HG02970 (cell line): ENCODE results near the gene FBXW5.

Experiments used
- ATAC-seq: cut with Tn5 transposase; IDR thresholded peaks from one replicate; pipeline ENCODE4 v1.9.1; 2021; ENCODE audit warnings: mild to moderate bottlenecking, moderate library complexity, moderate number of reproducible peaks; ENCODE audit not compliant: unreplicated experiment, low FRiP score

The FBXW5 gene

DNA sequence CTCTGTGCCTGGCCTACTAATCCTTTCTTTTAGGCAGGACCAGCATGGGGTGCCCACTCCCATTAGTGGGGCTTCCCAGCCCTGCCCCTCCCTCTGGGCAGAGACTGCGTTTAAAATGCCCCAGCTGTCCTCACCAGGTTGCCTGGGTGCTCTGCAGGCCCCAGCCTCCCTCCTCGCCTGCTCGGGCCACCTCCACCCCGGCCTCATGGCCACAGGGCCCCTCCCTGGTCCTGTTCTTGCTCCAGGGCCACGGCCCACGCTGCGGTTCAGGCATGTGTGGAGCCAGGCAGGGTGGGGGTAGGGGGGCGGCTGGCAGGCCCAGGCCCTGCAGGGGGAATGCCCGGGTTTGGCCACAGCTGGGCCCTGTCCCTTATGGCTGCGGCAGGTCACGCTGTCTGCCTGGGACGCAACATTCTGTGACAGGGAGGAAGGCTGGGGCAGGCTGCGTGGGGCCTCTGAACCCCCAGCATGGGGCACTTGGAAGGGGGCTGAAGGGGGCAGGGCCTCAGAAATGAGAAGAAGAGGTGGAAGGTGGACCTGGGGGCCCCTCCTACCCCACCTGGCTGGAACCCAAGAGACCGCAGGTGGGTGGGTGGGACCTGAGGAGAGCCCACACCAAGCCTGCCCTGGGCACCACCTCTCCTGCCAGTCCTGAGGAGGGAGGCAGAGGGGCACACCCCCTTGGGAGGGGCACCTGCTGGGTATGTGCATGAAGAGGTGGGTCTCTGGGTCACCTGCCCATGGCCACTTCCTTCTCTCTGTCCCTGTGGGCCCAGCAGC lies 7.2 kb upstream of the FBXW5 start, which contains the start of gene LCN12:
LCN12 (plus strand) TSS at position 733 of the 780 bp plus-strand sequence. CDS start 55 bp downstream, outside the sequence.
- ATAC-seq = no peak

DNA sequence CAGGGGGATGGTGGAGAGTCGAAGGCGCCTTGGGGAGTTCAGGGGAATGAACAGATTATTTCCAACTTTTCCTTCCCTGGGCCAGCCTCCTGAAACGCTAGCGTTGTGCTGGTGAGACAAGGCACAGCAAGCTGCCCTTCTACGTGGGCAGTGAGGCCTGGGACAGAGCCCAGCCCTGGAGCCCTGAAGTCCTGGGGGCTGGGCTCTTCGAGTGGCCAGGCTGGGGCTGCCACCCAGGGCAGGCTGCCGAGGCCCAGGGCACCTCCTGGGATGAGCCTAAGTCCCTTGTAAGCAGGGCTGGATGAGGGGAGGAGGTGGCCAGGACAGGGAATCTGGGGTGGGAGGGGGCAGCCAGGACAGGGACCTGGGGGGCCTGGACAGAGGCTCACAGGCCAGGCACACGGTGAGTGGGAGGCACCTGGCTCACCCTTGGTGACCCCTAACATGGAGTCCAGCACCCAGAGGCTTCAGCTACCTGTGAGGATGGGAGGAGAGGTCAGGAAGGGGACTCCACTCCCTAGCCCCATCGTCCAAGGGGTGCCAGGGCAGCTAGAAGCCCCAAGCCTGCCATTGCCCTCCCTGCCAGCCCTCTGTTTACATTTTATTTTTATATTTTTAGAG lies 6.2 kb upstream of the FBXW5 start:
- no peak for ATAC-seq

DNA sequence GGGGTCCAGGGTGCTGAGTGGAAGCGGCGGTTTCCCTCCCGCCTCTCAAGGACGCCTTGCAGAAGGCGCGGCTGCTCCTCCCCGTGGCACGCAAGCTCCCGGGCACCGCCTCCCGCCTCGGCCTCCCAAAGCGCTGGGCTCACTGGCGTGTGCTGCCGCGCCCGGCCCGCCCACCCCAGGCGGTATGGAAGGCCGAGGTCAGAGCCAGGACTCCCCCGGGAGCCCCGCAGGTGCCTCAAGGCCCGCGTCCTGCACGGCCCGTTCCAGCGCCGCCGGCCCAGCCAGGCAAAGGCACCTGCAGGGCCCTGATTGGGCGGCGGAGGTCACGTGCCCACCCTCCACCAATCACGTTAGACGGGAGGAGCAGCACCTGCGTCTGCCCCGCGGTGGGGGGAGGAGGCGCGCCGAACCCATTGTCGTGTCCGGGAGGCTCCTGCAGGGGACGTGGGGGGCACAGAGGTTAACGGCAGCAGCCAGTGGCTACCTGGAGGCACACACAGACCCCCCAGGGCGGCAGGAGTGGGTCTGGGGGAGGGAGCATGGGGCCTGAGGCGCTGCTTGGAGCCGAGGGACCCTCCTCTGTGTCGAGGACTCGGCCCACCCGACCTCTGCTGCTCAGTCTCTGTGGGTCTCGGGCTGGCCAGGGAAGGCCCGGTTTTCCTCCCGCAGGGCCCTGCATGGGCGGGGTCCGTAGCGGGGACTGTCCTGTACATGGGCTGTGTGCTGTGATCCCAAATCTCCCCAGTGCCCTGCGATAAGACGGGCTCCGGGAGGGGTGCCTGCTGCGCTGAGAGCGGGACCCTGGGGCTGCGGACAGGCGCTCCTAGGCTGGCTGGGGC lies 5.5 kb upstream of the FBXW5 start:
- peak; percentile 59 for ATAC-seq

DNA sequence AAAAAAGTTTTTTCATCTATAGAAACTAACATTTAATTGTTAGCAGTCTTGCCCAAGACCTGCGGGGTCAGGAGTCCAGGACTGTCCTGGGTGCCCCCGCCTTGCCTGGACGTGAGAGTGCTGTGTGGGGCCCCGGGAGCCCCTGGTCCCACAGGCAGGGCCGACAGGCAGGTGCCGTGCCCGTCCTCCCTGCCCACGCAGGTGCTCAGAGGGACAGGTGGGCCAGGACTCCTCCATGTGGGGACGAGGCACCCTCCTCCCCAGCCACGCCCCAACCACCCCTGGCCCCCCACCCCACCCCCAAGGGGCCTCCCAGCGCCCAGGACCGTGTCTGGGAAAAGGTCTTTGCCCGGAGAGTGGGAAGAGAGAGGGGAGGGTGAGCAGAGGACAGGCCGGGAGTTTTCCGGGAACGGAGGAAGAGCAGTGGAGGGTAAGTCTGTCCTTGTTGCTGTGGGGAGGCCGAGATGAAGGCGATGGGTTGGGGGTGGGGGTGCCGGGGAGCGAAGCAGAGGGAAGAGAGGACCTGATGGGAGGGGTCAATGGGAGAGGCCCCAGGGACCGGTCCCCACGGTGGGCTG lies 4.8 kb upstream of the FBXW5 start:
- no peak for ATAC-seq

DNA sequence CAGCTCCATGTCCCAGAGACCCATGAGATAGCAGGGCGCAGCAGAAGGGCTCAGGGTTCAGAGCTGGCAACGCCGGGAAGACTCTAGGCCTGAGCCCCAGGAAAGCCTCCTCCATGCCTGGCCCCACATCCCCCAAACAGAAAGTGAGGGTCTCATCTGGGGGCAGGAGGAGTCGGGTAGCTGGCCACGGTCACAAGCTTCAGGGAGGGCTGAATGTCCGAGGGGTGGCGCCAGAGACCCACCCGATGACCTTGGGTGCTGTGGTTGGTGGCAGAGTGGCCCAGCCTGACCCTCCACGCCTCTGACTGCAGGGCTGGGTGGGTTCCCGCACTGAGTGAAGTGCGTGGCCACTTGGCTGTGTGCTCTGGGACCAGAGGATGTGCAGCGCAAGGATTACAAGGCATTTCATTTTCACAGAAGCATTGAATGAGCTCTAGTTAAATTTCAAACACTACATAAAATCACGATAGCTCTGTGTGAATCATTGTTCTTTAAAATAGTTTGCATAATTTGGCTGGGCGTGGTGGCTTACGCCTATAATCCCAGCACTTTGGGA lies 3.5 kb upstream of the FBXW5 start:
- ATAC-seq = no peak

DNA sequence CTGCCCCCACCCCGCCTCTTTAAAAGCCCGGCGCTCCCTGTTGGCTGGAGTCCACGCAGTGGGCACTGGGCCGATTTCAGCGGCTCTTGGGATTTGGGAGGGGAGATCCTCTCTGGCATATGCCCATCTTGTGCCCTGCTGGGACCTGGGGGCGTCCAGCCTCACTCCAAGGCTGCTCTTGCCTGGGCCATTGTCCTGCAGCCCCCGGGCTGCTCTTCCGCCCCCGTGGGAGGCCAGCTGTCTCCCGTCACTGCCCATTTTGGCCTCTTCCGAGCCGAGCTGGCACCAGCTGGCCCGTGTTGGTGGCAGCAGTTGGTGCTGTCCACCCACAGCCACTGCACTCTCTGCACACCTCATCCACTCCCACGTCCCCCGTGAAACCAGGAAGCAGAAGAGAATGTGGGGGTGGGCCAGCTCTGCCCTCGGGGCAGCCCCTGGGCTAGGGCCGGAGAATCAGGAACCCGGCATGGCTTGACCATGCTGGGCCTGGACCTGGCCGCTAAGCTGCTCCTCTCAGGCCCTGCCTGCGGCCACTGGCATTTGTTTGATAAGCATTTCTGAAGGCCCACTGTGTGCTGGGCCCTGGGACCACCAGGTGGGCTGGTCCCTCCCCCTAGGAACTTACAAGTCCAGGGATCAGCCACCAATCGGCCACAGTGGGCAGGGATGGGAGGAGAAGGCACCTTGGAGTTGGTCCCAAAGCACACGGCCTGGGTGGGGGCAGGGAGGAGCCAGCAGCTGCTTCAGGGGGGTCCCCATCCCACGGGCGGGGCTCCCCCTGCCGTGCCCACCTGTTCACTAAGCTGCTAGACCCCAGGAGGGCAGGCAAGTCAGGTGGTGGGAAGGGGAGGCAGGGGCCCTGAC lies 2.7 kb upstream of the FBXW5 start:
- ATAC-seq = no peak

DNA sequence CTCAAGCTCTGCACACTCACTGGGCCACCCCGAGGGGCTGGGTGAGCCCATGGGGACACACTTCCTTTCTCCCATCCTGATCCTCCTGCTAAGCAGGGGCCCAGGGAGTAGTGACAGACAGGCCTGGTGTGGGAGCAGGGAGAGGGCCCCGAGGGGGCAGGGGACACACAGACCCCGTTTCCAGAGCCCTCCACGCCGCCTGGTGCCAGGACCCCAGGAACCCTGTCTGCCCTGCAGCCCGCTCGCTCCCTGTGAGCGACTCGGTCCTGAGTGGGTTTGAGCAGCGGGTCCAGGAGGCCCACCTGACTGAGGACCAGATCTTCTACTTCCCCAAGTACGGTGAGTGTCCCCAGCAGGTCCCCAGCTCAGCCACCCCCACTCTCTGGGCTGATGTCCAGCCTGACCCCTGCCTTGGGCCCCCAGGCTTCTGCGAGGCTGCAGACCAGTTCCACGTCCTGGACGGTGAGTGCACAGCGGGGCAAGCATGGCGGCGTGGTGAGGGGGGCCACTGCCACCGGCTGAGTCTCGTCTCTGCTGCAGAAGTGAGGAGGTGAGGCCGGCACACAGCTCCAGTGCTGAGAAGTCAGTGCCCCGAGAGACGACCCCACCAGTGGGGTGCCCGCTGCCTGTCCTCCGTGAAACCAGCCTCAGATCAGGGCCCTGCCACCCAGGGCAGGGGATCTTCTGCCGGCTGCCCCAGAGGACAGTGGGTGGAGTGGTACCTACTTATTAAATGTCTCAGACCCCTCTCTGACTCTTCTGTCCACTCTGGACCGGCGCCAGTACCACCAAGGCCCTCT lies 1.9 kb upstream of the FBXW5 start:
- ATAC-seq = no peak

DNA sequence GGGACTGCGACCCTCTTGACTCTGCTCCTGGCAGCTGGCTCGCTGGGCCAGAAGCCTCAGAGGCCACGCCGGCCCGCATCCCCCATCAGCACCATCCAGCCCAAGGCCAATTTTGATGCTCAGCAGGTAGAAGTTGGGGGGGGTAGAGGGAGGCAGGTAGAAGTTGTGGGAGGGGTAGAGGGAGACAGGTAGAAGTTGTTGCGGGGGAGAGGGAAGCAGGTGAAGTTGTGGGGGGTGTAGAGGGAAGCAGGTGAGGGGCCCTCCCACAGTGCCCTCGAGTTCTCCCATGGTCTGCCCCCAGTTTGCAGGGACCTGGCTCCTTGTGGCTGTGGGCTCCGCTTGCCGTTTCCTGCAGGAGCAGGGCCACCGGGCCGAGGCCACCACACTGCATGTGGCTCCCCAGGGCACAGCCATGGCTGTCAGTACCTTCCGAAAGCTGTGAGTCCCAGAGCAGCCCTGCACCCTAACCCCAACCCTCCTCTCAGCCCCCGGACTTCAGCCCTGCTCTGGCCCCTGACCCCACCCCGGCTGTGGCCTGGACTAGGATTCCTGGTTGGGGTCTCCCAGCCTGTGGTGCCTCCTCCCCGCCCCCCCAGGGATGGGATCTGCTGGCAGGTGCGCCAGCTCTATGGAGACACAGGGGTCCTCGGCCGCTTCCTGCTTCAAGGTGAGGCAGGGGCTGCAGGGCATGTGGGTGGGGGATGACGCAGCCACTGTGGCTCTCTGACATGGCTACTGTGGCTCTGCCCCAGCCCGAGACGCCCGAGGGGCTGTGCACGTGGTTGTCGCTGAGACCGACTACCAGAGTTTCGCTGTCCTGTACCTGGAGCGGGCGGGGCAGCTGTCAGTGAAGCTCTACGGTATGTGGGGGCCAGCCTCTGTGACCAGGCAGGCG lies 1.0 kb upstream of the FBXW5 start:
- no peak for ATAC-seq

DNA sequence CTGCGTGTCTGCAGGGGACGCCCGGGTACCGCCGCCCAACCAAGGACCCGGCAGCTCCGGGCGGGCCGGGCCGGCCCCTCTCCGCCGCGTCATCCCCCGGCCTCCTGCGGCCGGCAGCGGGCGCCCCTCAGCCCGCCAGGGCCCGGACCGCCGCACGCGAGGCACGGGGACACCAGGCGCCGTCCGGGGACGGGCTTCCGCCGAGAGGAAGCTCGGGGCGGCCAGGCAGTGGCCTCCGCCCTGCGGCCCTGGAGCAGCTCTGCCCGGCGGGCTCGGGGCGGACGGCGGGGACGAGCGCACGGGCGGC lies 373 bp downstream of the FBXW5 start:
- ATAC-seq = no peak

DNA sequence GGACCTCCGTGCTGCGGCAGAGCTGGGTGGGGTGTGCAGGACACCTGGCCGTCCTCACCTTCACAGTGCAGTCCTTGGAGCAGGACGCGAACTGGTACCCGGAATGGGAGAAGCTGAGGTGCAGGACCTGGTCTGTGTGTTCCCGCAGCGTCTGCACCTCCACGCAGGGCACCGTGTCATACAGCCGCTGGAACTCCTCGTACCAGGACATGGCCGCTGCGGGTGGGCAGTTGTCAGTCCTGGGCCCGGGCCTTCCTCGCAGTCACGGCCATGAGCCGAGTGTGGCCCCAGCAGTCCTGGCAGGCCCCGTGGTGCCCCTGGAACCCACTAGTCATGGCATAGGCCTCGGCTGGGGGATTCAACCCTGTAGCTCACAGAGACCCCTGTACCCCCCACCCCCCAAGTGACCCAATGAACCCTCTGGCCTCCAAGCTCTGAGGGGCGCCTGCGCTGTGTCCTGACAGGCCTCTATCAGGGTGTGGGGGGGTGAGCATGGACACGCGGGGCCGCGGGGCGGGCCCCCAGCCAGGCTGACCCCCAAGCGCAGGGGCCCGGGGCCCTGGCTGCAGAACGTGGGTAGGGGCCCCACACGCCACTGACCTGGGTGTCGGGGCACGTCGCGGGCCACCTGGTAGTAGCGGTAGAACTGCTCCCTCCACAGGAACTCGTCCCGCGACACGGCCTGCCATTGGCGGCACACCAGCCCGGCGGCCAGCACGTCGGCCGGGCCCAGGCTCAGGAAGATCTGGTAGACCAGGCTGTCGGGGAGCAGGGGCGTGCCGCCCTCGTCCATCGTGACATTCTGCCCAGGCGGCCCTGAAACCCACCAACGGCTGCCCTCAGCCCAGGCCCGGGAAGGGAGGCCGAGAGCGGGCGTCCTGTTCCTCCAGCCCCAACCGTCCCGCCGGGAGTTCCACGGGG lies 987 bp downstream of the FBXW5 start:
- ATAC-seq = peak; percentile 13

DNA sequence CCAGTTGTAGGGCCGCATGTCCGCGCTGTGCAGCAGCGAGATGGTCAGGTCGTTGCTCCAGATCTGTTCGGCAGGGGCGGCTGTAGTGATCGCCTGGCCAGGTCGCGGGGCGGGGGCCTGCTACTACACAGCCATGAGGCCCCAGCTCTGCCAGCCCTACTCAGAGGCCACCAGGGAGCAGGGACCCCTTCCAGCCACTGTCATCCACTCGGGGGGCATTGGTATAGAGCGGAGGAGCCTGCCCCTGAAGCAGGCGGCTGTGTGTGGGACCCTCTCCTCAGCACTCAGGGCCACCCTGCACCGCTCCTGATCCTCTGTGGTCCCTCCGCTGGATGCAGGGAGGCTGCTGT lies 1.7 kb downstream of the FBXW5 start:
- ATAC-seq = no peak

DNA sequence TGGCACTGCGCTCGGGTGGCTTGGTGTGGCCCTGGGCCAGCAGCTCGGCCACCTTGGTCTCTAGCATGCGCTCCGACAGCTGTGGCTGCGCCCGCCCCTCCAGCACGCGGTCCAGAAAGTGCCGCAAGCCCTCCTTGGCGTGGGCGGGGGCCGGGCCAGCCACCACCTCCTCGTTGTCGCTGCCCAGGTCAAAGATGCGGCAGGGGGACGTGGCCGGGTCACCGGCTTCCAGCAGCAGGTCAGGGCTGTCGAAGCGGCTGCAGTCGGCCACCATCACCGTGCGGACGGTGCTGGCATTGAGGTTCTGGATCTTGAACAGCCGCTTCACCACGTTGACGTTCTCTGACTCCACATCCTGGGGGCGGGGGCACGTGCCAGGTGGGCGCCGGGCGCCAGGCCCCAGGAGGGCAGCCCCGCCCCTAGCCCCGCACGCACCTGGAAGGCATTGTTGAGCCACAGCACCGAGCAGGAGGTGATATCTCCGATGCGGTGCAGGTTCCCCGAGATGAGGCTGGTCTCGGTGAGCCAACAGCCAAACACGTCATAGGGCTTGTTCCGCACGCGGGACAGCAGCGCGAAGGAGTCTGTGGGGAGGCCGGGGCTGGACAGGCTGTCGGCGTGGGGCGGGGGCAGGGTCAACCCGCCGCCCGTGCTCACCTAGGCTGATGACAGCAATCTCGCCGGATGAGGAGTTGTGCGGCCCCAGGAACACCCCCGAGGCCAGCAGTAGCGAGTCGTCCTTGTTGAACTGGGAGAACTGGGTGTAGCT lies 2.2 kb downstream of the FBXW5 start:
- ATAC-seq = no peak

DNA sequence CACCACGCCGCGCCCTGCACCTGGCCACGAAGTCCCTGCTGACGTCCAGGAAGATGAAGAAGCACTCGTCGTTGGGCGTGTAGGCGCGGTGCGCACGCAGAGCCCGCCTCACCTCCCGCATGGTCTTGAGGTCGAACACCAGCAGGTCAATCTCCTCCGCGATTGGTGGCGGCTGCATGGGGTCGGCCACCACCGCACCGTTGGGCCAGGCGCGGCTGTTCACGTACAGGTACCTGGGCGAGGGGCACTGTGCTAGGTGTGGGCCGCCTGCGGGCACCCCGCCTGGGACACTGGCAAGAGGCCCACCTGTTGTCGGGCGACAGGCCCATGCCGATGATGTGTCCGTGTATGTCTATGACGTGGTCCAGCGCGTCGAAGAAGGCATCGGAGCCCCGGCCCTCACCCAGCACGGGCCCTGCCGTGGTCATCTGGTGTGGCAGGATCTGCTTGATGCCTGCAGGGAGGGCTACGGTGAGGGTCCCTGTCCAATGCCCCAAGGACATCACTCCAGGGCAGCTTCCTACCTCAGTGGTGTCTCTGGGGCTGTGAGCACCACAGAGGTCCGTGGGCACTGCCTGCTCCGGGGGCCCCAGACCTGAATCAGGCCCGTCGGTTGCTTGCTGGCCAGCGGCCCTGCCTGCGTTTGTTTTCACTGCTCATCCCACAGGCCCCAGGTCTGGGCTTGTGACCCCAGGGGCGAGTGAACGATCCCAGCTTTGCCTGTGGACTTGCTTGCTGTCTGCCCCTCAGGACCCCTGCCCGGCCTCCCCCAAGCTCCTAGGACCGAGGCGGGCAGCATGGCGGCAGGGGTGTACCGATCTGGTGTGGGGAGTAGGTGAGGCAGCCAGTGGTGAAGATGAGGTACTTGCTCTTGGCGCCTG lies 3.1 kb downstream of the FBXW5 start:
- no peak for ATAC-seq

DNA sequence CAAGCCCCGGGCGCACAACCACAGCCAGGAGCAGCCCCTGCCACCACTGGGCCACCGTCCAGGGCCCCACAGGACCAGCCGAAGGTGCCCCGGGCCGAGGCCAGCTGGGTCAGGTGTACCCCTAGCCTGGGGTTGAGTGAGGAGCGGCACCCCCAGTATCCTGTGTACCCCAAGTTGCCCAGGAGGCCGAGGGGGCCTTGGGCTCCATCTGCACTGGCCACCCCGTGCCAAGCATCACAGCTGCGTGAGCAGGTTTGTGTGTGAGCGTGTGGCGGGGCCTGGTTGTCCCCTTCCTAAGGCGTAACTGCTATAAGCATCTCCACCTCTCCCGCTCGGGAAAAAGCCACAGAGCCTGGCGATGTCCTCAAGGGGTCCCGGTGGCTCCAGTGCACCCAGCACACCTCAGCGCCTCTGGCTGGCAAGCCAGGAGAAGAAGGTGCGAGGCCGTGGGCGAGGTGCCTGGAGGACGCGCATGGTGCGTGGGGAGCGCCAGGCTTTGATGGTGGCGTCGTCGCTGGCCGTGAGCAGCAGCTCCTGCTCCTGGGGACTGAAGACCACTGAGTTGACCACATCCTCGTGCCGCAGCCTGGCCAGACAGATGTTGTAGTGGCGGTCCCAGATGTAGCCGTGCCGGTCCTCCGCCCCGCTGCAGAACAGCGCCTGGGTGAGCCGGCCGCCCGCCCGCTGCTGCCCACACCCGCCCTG lies 3.9 kb downstream of the FBXW5 start:
- no peak for ATAC-seq

DNA sequence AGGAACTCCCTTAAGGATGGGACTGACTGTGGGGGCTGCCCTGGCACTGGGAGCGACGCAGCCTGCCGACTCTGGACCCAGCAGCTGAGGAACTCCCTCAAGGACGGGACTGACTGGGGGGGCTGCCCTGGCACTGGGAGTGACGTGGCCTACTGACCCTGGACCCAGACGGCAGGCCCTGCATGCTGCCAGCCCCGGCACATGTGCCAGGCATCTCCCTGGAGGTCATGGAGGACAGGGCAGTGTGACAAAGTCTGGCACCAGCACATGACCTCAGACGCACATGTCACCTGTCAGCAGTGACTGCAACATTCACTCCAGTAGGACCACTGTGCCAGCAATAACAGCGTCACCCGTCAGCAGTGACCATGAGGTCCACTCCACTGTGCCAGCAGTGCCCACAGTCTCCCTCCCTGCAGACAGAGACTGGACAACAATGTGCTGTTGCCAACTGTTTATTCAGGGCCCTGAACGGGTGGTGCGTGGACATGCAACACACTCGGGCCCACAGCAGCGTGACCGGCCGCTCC lies 4.5 kb downstream of the FBXW5 start:
- ATAC-seq = no peak
